ENCODE results near the gene CIB2.

GRCh38 chr15:78148392-78149067 lies 17.3 kb upstream of the CIB2 start:
- TF ChIP-seq CTCF (IDR thresholded peaks at IDR 0.05) (no peak), POLR2A (IDR thresholded peaks at IDR 0.05) (no peak)
